Lower leg skin (tissue), 3 donors: Measurements from ENCODE around the gene TMPO.

Source experiments
- CTCF ChIP-seq, 3 donors: fragments of 450-650 bp; IDR thresholded peaks; one replicate each; pipeline ENCODE4 v1.5.1; 2016; ENCODE audit warnings: antibody characterized with exemption in 3 of 3, mild to moderate bottlenecking in 3 of 3, moderate library complexity in 2 of 3
- POLR2A ChIP-seq, 2 donors: fragments of 450-650 bp; IDR thresholded peaks; one replicate each; pipeline ENCODE4 v1.6.1; 2016 to 2017; ENCODE audit warnings: antibody characterized with exemption in 2 of 2, mild to moderate bottlenecking in 1 of 2, moderate library complexity in 1 of 2

- no peak for TF ChIP-seq CTCF (IDR thresholded peaks at IDR 0.05)
- no peak for TF ChIP-seq POLR2A (IDR thresholded peaks at IDR 0.05)
Observed at GRCh38 chr12:98504368-98504617, 11.1 kb upstream of the TMPO start.
